ENCODE measurements around the gene OR9G1.
"Not testable (repeated sequence)": the region's sequence is repeated elsewhere in the genome, so short reads cannot be mapped to it uniquely, and the experiment has no call there.

Gene OR9G1, protein sequence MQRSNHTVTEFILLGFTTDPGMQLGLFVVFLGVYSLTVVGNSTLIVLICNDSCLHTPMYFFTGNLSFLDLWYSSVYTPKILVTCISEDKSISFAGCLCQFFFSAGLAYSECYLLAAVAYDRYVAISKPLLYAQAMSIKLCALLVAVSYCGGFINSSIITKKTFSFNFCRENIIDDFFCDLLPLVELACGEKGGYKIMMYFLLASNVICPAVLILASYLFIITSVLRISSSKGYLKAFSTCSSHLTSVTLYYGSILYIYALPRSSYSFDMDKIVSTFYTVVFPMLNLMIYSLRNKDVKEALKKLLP

DNA sequence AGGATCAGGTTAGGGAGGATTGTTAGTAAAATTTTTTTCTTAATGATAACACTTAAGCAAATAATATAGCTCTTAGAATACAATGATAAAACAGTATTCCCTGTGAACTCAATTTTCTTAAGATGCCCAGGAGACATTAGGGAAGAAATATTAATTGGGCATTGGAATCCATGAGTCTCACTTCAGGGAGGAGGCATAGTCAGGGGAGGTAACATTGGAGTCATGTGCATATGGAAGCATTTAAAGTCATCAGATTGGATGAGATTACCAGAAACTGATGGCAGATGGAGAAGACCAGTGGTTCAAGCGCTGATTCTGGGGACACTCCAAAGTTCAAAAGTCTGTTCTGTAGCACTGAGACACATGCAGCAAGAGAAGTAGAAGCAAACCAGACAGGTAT is at the start of gene OR9G1:
OR9G1 (plus strand) TSS at position 301 of the 400 bp plus-strand sequence. CDS start 1,293 bp downstream, outside the sequence.
- no peaks in the 10 kb centered on the region for H3K27me3 ChIP-seq (ENCODE audit: control insufficient read depth in 1 of 2, insufficient read depth in 2 of 2, low read length in 2 of 2)
- H3K4me1 ChIP-seq (ENCODE audit: control insufficient read depth in 1 of 2, insufficient read depth in 2 of 2, low read length in 2 of 2): no peaks in the 10 kb centered on the region
- no peak within 1 kb of the TSS for H3K9ac ChIP-seq (ENCODE audit: low read depth in 1 of 2, low read length in 2 of 2)
- H3K9me3 ChIP-seq (ENCODE audit: control insufficient read depth in 1 of 2, low read length in 2 of 2): peaks cover 0 to 3% of the 10 kb centered on the region in 2 donors
- H3K27ac ChIP-seq (ENCODE audit: low read depth, low read length): no peak within 1 kb of the TSS
- H3K4me3 ChIP-seq (ENCODE audit: low read depth in 1 of 2, low read length in 2 of 2): no peak within 1 kb of the TSS
- no peaks in the 10 kb centered on the region for H3K36me3 ChIP-seq (ENCODE audit: control insufficient read depth in 1 of 2, insufficient read depth in 2 of 2, low read length in 2 of 2)

DNA sequence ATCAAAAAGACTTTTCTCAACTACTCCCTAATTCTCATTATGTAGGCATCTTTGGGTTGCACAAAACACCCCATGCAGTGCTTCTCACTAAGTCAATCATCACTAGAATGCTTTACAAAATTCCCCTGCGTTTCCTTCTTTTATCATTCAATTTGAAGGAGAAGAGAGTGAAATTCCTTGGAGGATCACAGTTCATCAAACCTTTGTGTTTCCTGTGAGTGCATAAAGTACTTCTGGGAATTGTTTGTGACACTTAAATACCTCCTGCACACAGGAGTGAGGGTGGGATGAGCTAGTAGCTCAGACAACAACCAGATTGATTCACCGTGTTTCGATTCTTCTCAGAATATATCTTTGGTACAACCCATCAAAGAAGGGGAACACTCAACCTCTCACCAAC is 39.1 kb upstream of the OR9G1 start:
- Histone ChIP-seq H3K9me3 (ENCODE audit: control insufficient read depth in 1 of 2, low read length in 2 of 2) (peaks cover 2 to 4% of the 10 kb centered on the region in 2 donors), H3K4me3 (ENCODE audit: low read depth in 1 of 2, low read length in 2 of 2) (no peak overlapping the region), H3K9ac (ENCODE audit: low read depth in 1 of 2, low read length in 2 of 2) (no peak overlapping the region), H3K27ac (ENCODE audit: low read depth, low read length) (no peak overlapping the region), H3K36me3 (ENCODE audit: control insufficient read depth in 1 of 2, insufficient read depth in 2 of 2, low read length in 2 of 2) (no peaks in the 10 kb centered on the region), H3K27me3 (ENCODE audit: control insufficient read depth in 1 of 2, insufficient read depth in 2 of 2, low read length in 2 of 2) (no peaks in the 10 kb centered on the region), H3K4me1 (ENCODE audit: control insufficient read depth in 1 of 2, insufficient read depth in 2 of 2, low read length in 2 of 2) (no peaks in the 10 kb centered on the region)

DNA sequence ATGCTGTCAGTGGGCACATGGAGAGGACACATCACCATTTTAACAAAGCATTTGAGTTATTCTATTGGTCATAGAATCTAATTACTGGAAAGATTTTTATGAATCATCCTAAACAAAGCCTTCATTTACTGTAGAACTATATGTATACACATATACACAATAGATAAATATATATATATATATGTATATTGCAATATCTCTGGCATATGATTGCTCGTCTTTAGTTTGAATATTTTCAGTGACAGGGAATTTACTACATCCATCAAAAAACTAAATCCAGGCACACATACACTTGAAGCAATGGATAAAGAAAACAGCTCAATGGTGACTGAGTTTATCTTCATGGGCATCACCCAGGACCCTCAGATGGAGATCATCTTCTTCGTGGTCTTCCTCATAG is 35.5 kb upstream of the OR9G1 start, which contains the start of gene OR5AR1:
OR5AR1 (plus strand) TSS at position 301 of the 400 bp plus-strand sequence; CDS start at position 301, 0 bp downstream.
- Histone ChIP-seq H3K9ac (ENCODE audit: low read depth in 1 of 2, low read length in 2 of 2) (no peak within 1 kb of the TSS), H3K36me3 (ENCODE audit: control insufficient read depth in 1 of 2, insufficient read depth in 2 of 2, low read length in 2 of 2) (no peaks in the 10 kb centered on the region), H3K27me3 (ENCODE audit: control insufficient read depth in 1 of 2, insufficient read depth in 2 of 2, low read length in 2 of 2) (no peaks in the 10 kb centered on the region), H3K9me3 (ENCODE audit: control insufficient read depth in 1 of 2, low read length in 2 of 2) (peaks cover 2 to 4% of the 10 kb centered on the region in 2 donors), H3K4me1 (ENCODE audit: control insufficient read depth in 1 of 2, insufficient read depth in 2 of 2, low read length in 2 of 2) (no peaks in the 10 kb centered on the region), H3K27ac (ENCODE audit: low read depth, low read length) (no peak within 1 kb of the TSS), H3K4me3 (ENCODE audit: low read depth in 1 of 2, low read length in 2 of 2) (no peak within 1 kb of the TSS)

DNA sequence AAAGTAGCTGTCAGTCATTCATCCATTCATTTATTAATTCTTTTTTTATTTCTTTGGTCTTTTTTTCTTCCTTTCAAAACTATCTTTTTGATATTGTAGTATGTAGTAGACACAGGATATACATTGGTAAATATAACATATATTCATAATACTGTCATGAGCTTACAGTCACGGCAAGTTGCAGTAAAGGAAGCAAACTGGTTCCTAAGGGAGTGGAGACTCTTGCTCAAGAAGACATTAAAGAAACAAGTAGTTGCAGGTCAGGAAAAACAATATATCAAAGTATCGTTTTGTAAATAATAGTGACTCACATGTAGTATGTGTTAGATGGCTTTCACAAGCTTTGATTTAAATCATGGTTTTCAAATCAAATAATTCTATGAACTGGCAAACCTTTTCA is 27.9 kb upstream of the OR9G1 start:
- Histone ChIP-seq H3K9me3 (ENCODE audit: control insufficient read depth in 1 of 2, low read length in 2 of 2) (no peaks in the 10 kb centered on the region), H3K27me3 (ENCODE audit: control insufficient read depth in 1 of 2, insufficient read depth in 2 of 2, low read length in 2 of 2) (no peaks in the 10 kb centered on the region), H3K9ac (ENCODE audit: low read depth in 1 of 2, low read length in 2 of 2) (no peak overlapping the region), H3K27ac (ENCODE audit: low read depth, low read length) (no peak overlapping the region), H3K4me3 (ENCODE audit: low read depth in 1 of 2, low read length in 2 of 2) (no peak overlapping the region), H3K36me3 (ENCODE audit: control insufficient read depth in 1 of 2, insufficient read depth in 2 of 2, low read length in 2 of 2) (no peaks in the 10 kb centered on the region), H3K4me1 (ENCODE audit: control insufficient read depth in 1 of 2, insufficient read depth in 2 of 2, low read length in 2 of 2) (no peaks in the 10 kb centered on the region)

DNA sequence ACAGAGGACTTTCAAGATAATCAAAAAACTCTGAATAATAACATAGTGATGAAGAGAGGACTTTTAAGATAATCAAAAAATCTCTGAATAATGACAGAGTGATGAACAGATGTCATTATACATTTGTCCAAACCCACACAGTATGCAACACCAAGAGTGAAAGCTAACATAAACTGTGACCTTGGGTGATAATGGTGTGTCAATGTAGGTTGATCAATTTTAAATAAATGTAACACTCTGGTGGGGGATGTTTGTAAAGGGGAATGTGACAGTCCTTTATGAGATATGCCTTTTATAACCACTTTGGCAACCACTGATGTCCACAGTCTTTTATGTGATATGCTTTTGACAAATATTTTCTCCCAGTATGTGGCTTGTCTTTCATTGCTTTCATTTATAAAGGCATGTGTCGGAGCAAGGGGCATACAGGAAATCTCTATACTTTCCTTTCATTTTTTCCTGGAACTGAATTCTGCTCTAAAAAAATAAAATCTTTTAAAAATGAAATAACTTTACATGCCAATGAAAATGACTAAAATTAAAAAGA is 10.3 kb upstream of the OR9G1 start:
- Histone ChIP-seq H3K9ac (ENCODE audit: low read depth in 1 of 2, low read length in 2 of 2) (no peak overlapping the region), H3K27ac (ENCODE audit: low read depth, low read length) (no peak overlapping the region), H3K4me1 (ENCODE audit: control insufficient read depth in 1 of 2, insufficient read depth in 2 of 2, low read length in 2 of 2) (no peaks in the 10 kb centered on the region), H3K9me3 (ENCODE audit: control insufficient read depth in 1 of 2, low read length in 2 of 2) (no peaks in the 10 kb centered on the region), H3K4me3 (ENCODE audit: low read depth in 1 of 2, low read length in 2 of 2) (no peak overlapping the region), H3K36me3 (ENCODE audit: control insufficient read depth in 1 of 2, insufficient read depth in 2 of 2, low read length in 2 of 2) (no peaks in the 10 kb centered on the region), H3K27me3 (ENCODE audit: control insufficient read depth in 1 of 2, insufficient read depth in 2 of 2, low read length in 2 of 2) (no peaks in the 10 kb centered on the region)

DNA sequence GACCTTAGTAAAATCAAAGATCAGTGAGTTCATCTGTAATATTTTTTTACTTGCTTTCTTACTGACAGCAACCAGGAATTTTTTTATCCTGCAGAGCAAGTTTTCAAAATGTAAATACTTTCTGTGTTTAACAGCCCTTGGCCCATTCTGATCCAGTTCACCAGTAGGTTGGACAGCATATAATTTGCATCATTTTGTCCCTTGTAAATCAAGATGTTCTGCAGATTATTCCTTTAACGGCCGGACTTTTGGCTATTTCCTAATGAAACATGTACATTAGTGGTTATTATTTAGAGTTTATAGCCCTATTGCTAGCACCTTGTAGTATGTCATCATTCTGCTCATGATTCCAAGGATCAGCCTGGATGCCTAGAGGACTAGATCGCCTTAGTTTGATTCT is 7.7 kb upstream of the OR9G1 start:
- not testable (repeated sequence) for H3K4me3 ChIP-seq (ENCODE audit: low read depth in 1 of 2, low read length in 2 of 2); H3K36me3 ChIP-seq (ENCODE audit: control insufficient read depth in 1 of 2, insufficient read depth in 2 of 2, low read length in 2 of 2); H3K9me3 ChIP-seq (ENCODE audit: control insufficient read depth in 1 of 2, low read length in 2 of 2); H3K27ac ChIP-seq (ENCODE audit: low read depth, low read length); H3K4me1 ChIP-seq (ENCODE audit: control insufficient read depth in 1 of 2, insufficient read depth in 2 of 2, low read length in 2 of 2); H3K9ac ChIP-seq (ENCODE audit: low read depth in 1 of 2, low read length in 2 of 2); H3K27me3 ChIP-seq (ENCODE audit: control insufficient read depth in 1 of 2, insufficient read depth in 2 of 2, low read length in 2 of 2)

DNA sequence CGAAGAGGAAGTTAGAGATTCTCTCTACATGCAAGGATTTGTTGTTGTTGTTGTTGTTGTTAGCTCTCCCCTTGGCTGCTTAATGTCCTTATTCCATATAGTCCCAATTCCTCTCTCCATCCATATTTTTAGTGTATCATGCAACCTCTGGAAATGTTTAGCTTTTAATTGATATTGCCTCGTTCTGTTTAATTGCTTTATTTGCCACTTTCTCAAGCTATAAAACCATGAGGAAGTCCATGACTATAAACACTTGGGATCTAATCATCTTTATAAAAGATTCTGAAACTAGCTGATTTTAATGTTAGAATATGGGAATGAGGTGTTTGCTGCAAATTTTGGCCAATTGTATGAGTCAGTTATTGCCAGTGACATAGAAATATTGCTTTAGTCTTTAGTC is 5.5 kb upstream of the OR9G1 start:
- H3K27ac ChIP-seq (ENCODE audit: low read depth, low read length): no peak overlapping the region
- H3K9ac ChIP-seq (ENCODE audit: low read depth in 1 of 2, low read length in 2 of 2): no peak overlapping the region
- H3K27me3 ChIP-seq (ENCODE audit: control insufficient read depth in 1 of 2, insufficient read depth in 2 of 2, low read length in 2 of 2): no peaks in the 10 kb centered on the region
- no peaks in the 10 kb centered on the region for H3K4me1 ChIP-seq (ENCODE audit: control insufficient read depth in 1 of 2, insufficient read depth in 2 of 2, low read length in 2 of 2)
- H3K9me3 ChIP-seq (ENCODE audit: control insufficient read depth in 1 of 2, low read length in 2 of 2): no peaks in the 10 kb centered on the region
- no peaks in the 10 kb centered on the region for H3K36me3 ChIP-seq (ENCODE audit: control insufficient read depth in 1 of 2, insufficient read depth in 2 of 2, low read length in 2 of 2)
- no peak overlapping the region for H3K4me3 ChIP-seq (ENCODE audit: low read depth in 1 of 2, low read length in 2 of 2)

DNA sequence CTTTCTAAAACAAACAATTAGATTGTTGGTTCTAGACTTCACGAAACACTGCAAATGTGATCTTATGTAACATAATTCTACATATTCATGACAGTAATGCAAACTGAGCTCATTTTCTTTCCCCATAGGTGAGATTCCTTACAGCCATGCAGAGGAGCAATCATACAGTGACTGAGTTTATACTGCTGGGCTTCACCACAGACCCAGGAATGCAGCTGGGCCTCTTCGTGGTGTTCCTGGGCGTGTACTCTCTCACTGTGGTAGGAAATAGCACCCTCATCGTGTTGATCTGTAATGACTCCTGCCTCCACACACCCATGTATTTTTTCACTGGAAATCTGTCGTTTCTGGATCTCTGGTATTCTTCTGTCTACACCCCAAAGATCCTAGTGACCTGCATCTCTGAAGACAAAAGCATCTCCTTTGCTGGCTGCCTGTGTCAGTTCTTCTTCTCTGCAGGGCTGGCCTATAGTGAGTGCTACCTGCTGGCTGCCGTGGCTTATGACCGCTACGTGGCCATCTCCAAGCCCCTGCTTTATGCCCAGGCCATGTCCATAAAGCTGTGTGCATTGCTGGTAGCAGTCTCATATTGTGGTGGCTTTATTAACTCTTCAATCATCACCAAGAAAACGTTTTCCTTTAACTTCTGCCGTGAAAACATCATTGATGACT is 1.5 kb downstream of the OR9G1 start:
- no peak overlapping the region for H3K27ac ChIP-seq (ENCODE audit: low read depth, low read length)
- H3K4me3 ChIP-seq (ENCODE audit: low read depth in 1 of 2, low read length in 2 of 2): no peak overlapping the region
- H3K36me3 ChIP-seq (ENCODE audit: control insufficient read depth in 1 of 2, insufficient read depth in 2 of 2, low read length in 2 of 2): no peaks in the 10 kb centered on the region
- H3K9me3 ChIP-seq (ENCODE audit: control insufficient read depth in 1 of 2, low read length in 2 of 2): peaks cover 2 to 3% of the 10 kb centered on the region in 2 donors
- H3K27me3 ChIP-seq (ENCODE audit: control insufficient read depth in 1 of 2, insufficient read depth in 2 of 2, low read length in 2 of 2): no peaks in the 10 kb centered on the region
- no peak overlapping the region for H3K9ac ChIP-seq (ENCODE audit: low read depth in 1 of 2, low read length in 2 of 2)
- no peaks in the 10 kb centered on the region for H3K4me1 ChIP-seq (ENCODE audit: control insufficient read depth in 1 of 2, insufficient read depth in 2 of 2, low read length in 2 of 2)

DNA sequence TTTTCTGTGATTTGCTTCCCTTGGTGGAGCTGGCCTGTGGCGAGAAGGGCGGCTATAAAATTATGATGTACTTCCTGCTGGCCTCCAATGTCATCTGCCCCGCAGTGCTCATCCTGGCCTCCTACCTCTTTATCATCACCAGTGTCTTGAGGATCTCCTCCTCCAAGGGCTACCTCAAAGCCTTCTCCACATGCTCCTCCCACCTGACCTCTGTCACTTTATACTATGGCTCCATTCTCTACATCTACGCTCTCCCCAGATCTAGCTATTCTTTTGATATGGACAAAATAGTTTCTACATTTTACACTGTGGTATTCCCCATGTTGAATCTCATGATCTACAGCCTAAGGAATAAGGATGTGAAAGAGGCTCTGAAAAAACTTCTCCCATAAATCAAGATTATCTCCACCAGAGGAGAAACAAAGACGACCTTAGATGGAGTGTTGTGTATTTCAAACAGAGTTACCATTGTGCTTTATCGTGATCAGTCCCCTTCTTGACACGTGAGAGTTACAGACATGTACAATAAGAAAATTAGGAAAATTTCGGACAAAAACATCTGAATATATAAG is 2.1 kb downstream of the OR9G1 start:
- Histone ChIP-seq H3K9me3 (ENCODE audit: control insufficient read depth in 1 of 2, low read length in 2 of 2) (peaks cover 2 to 3% of the 10 kb centered on the region in 2 donors), H3K27ac (ENCODE audit: low read depth, low read length) (no peak overlapping the region), H3K27me3 (ENCODE audit: control insufficient read depth in 1 of 2, insufficient read depth in 2 of 2, low read length in 2 of 2) (no peaks in the 10 kb centered on the region), H3K4me1 (ENCODE audit: control insufficient read depth in 1 of 2, insufficient read depth in 2 of 2, low read length in 2 of 2) (no peaks in the 10 kb centered on the region), H3K36me3 (ENCODE audit: control insufficient read depth in 1 of 2, insufficient read depth in 2 of 2, low read length in 2 of 2) (no peaks in the 10 kb centered on the region), H3K9ac (ENCODE audit: low read depth in 1 of 2, low read length in 2 of 2) (no peak overlapping the region), H3K4me3 (ENCODE audit: low read depth in 1 of 2, low read length in 2 of 2) (no peak overlapping the region)

DNA sequence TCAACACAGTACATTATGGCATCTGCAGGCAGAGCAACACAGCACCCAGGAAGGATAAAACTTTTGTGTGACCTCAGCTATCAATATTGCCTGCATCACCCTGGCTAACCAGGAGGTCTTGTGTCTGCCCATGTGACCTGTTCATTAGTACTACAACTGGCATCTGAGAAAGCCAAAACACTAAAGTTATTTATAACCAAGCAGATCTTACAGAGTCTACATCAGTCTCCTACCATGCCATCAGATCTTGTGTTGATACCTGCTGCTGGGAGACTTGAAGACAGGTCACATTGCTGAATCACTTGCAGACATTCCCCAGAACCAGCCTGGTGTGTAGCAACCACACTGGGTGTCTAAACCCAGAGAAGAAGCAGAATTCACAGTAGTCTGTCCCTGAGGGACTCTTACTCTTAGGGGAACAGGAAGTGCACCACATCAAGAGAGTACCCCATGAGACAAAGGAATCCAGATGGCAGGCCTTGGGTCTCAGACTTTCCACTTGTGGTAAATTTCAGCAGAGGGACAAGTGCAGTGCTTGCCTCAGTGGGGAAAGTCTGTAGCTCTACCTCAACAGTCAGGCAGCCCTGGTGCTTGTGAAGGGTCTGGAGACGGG is 7.0 kb downstream of the OR9G1 start:
- Histone ChIP-seq H3K36me3 (ENCODE audit: control insufficient read depth in 1 of 2, insufficient read depth in 2 of 2, low read length in 2 of 2) (no peaks in the 10 kb centered on the region), H3K27me3 (ENCODE audit: control insufficient read depth in 1 of 2, insufficient read depth in 2 of 2, low read length in 2 of 2) (no peaks in the 10 kb centered on the region), H3K4me3 (ENCODE audit: low read depth in 1 of 2, low read length in 2 of 2) (no peak overlapping the region)

More for the DNA sequence above, 7.0 kb downstream of the OR9G1 start:
- H3K27ac ChIP-seq (ENCODE audit: low read depth, low read length): no peak overlapping the region
- peaks cover 2 to 7% of the 10 kb centered on the region in 2 donors for H3K9me3 ChIP-seq (ENCODE audit: control insufficient read depth in 1 of 2, low read length in 2 of 2)
- no peak overlapping the region for H3K9ac ChIP-seq (ENCODE audit: low read depth in 1 of 2, low read length in 2 of 2)
- no peaks in the 10 kb centered on the region for H3K4me1 ChIP-seq (ENCODE audit: control insufficient read depth in 1 of 2, insufficient read depth in 2 of 2, low read length in 2 of 2)

Data from duodenal mucosa (tissue), 2 donors.